D721Med (cell line): ENCODE results near the gene PLEKHJ1.

Source experiments
- DNase-seq: peaks from one replicate; pipeline ENCODE4 v3.0.0; 2011; ENCODE audit warnings: low spot score; ENCODE audit not compliant: insufficient read length
- FAIRE-seq: peaks from 2 replicates; lab custom pipeline; 2011; peaks lifted over from hg19 to GRCh38; lab: Jason Lieb, UNC
- TF ChIP-seq, protein P1 (sequence below): IDR thresholded peaks from 2 replicates; pipeline ENCODE4 v1.5.1; 2012; ENCODE audit warnings: mild to moderate bottlenecking, control low read depth; ENCODE audit not compliant: insufficient read depth; ENCODE audit errors: missing control alignments

Gene PLEKHJ1

DNA sequence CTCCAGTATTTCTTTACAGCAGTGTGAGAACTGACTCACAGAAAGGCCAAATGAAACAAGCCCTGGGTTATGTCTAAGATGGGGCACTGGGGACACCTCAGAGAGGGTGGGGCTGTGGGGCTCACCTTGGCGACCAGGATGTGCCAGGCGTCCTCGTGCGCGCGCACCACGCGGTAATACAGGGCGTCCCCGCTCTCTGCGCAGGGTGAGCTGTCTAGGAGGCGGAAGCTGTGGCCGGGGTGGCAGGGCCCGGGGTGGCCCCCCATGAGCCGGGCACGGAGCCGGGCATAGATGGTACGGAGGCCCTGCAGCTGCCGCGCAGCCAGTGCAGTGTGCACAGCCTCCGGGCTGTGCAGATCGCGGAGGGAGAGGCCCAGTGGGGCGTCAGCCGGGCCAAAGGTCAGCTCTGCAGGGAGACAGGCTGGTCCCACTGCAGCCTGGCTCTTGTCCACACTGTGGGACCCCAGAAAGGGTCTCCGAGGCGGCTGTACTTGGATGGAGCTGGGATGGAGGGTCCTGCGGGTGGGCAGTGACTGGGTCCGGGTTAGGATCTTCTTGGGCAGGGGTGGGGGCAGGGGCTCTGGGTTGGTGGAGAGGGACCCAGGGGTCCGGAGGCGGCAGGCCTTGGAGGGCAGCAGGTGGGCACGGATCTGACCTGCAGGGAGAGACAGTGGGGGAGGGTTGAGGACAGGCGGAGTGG, 42.5 kb upstream of the PLEKHJ1 start:
- FAIRE-seq (no peak), DNase-seq (no peak)
- TF ChIP-seq, protein P1, sequence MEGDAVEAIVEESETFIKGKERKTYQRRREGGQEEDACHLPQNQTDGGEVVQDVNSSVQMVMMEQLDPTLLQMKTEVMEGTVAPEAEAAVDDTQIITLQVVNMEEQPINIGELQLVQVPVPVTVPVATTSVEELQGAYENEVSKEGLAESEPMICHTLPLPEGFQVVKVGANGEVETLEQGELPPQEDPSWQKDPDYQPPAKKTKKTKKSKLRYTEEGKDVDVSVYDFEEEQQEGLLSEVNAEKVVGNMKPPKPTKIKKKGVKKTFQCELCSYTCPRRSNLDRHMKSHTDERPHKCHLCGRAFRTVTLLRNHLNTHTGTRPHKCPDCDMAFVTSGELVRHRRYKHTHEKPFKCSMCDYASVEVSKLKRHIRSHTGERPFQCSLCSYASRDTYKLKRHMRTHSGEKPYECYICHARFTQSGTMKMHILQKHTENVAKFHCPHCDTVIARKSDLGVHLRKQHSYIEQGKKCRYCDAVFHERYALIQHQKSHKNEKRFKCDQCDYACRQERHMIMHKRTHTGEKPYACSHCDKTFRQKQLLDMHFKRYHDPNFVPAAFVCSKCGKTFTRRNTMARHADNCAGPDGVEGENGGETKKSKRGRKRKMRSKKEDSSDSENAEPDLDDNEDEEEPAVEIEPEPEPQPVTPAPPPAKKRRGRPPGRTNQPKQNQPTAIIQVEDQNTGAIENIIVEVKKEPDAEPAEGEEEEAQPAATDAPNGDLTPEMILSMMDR, result no peak

DNA sequence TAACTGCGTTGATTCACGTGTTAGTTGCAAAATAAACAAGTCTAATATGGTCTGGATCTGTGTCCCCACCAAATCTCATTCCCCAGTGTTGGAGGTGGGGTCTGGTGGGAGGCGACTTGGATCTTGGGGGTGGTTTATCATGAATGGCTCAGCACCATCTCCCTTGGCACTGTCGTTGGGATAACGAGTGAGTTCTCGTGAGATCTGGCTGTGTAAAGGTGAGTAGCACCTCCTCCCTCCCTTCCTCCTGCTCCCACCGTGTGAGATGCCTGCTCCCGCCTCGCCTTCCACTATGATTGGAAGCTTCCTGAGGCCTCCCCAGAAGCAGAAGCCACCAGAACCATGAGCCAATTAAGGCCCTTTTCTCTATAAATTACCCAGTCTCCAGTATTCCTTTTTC, 41.0 kb upstream of the PLEKHJ1 start:
- TF ChIP-seq, protein P1, result no peak
- DNase-seq (no peak), FAIRE-seq (no peak)

DNA sequence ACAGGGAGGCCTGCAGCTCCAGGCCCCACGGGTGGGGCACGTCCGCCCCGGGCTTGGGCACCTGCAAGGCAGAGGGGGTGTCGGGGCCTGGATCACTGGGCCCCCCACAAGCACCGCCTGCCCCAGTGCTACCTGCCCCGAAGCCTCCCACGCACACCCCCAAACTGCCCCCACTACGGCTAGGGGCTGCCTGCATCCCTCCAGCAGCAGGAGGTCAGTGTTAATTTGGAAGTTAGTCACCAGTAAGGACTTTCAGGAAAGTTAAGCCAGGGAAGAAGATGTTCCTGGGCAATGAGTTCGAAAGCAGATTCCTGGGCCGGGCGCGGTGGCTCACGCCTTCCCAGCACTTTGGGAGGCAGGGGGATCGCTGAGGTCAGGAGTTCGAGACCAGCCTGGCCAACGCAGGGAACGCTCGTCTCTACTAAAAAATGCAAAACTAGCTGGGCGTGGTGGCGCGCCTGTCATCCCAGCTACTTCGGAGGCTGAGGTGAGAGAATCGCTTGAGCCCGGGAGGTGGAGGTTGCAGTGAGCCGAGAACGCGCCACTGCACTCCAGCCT, 40.4 kb upstream of the PLEKHJ1 start:
- FAIRE-seq (no peak), DNase-seq (no peak)
- TF ChIP-seq, protein P1, result no peak

DNA sequence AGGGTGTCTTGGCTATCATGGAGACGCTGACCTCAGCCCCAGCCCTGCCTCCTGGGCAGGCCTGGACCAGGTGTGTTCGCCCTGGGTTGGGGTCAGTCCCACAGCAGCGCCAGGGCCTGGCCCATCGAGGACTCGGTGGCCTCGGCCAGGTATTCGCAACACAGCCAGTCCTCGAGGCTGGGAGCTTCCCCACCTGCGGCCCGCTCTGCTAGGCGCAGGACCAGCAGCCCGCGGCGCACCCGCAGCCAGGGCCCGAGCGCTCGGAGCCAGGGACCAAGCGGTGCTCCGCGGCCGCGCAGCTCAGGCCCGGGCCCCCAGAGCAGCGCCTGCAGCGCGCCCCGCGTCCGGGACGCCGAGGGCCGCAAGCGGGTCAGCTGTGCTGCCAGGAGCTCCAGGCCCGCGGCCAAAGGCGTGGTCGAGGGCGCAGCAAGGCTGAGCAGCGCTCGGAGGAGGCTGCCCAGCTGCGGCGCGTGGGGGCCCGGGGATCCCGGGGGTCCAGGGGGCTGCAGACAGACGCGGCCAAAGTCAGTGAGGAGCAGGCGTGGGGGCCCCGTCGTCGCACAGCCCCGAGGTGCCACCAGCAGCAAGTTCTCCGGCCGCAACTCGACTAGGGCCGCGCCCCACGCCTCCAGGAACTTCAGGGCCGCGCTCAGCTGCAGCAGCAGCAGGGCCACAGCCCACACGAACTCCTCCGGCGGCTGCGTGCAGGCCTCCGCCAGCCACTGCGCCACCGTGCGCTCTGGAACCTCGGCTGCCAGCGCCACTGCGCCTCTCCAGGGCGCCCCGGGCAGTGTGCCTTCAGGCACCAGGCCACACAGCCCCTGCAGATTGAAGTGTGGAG, 39.7 kb upstream of the PLEKHJ1 start:
- TF ChIP-seq, protein P1, result no peak
- FAIRE-seq, result no peak
- no peak for DNase-seq

DNA sequence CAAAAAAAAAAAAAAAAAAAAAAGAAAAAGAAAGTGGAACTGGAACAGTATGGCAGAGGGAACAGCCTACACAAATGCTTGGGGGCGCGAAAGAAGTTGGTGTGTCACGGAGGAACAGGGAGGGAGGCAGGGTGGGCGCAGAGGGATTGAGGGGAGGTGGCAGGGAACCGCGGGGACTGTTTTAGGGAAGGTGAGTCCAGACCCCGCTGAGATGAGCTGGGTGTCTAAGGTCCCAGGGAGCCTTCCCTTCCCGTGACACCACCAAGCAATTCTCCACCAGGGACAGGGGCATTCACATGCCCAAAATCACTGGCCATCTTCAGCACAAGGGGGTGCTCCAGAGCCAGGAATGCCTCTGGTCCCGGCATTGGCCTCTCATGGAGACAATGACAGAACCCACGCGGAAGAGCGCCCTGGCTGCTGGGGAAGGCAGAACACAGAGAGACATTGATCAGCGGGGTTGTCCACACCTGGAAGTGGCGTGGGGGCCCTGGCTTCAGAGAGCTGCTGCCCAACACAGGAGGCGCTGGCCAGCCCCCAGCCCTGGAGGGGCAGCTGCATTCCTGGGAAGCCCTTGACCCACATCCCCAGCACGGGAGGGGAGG, 38.9 kb upstream of the PLEKHJ1 start:
- FAIRE-seq (no peak), DNase-seq (no peak)
- TF ChIP-seq, protein P1, result peak; percentile 69

DNA sequence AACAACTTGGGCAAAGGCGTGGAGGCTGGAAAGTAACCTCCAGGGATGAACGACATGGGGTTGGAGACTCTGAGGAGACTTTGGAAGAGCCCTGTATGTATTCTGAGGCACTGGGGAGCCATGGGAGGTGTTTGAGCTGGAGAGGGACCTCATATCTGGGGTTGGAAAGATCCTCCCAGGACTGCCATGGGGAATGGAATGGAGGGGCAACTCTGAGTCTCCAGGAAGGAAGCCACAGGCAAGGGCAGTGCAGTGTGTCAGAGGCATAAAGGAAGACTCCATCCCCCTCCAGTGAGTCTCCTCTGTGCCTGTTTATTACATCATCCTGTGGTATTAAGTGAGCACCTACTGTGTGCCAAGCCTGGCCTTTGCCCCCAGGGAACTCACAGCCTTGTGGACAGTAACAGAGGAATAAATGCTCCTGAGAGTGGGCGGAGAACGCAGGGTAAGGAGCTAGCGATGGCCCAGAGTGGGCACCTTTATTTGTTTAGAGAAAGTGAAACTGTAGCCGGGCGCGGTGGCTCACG, 38.1 kb upstream of the PLEKHJ1 start:
- no peak for FAIRE-seq
- TF ChIP-seq, protein P1, result no peak
- no peak for DNase-seq
